ENCODE measurements around the gene GDAP2. TPM values are rescaled to one million over a fixed set of nuclear protein-coding genes. Genes with fewer than 3 reads are reported as not detected.
"Not testable (repeated sequence)": the region's sequence is repeated elsewhere in the genome, so short reads cannot be mapped to it uniquely, and the experiment has no call there.

GDAP2 gene
- total RNA-seq, 1 experiment from 2014 or later = 26.4 TPM

DNA sequence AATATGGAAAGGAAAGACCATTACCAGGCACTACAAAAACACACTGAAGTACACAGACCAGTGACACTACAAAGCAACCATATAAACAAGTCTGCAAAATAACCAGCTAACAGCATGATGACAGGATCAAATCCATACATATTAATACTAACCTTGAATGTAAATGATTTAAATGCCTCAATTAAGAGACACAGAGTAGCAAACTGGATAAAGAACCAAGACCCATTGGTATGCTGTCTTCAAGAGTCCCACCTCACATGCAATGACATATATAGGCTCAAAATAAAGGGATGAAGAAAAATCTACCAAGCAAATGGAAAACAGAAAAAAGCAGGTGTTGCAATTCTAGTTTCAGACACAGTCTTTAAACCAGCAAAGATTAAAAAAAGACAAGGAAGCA is 84.9 kb downstream of the GDAP2 start:
- not testable (repeated sequence) for H3K4me2 ChIP-seq (ENCODE audit: low read depth, low read length, poor library complexity, severe bottlenecking); H2AFZ ChIP-seq (ENCODE audit: low read length); H3K27me3 ChIP-seq (ENCODE audit: low read length); H3K9me2 ChIP-seq (replicated peaks; ENCODE audit: insufficient read depth, low read length); H3K27ac ChIP-seq (ENCODE audit: low read length); H3K9me3 ChIP-seq (ENCODE audit: low read length); H4K20me1 ChIP-seq (ENCODE audit: insufficient read depth, low read depth, low read length); H3K4me1 ChIP-seq (ENCODE audit: low read length); H3K9ac ChIP-seq (ENCODE audit: low read length); H3K4me3 ChIP-seq (ENCODE audit: low read length); H3K36me3 ChIP-seq (ENCODE audit: insufficient read depth, low read length); H3K79me2 ChIP-seq (ENCODE audit: low read length); DNase-seq

DNA sequence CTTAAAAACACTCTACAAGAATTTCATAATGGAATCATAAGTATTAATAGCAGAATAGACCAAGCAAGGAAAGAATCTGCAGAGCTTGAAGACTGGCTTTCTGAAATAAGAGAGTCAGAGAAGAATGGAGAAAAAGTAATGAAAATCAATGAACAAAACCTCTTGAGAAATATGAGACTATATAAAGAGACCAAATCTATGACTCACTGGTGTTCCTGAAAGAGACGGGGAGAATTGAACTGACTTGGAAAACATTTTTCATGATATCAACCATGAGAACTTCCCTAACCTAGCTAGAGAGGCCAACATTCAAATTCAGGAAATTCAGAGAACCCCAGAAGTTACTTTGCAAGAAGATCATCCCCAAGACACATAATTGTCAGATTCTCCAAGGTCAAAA is 85.6 kb downstream of the GDAP2 start:
- H3K27ac ChIP-seq (ENCODE audit: low read length) = no peak overlapping the region
- no peaks in the 10 kb centered on the region for H4K20me1 ChIP-seq (ENCODE audit: insufficient read depth, low read depth, low read length)
- no peak overlapping the region for H3K4me3 ChIP-seq (ENCODE audit: low read length)
- no peak overlapping the region for H2AFZ ChIP-seq (ENCODE audit: low read length)
- no peaks in the 10 kb centered on the region for H3K9me3 ChIP-seq (ENCODE audit: low read length)
- no peaks in the 10 kb centered on the region for H3K27me3 ChIP-seq (ENCODE audit: low read length)
- H3K79me2 ChIP-seq (ENCODE audit: low read length) = no peaks in the 10 kb centered on the region
- no peaks in the 10 kb centered on the region for H3K4me1 ChIP-seq (ENCODE audit: low read length)
- no peak for DNase-seq
- no peak overlapping the region for H3K9ac ChIP-seq (ENCODE audit: low read length)
- H3K4me2 ChIP-seq (ENCODE audit: low read depth, low read length, poor library complexity, severe bottlenecking) = no peak overlapping the region
- no peaks in the 10 kb centered on the region for H3K9me2 ChIP-seq (replicated peaks; ENCODE audit: insufficient read depth, low read length)
- H3K36me3 ChIP-seq (ENCODE audit: insufficient read depth, low read length) = no peaks in the 10 kb centered on the region

DNA sequence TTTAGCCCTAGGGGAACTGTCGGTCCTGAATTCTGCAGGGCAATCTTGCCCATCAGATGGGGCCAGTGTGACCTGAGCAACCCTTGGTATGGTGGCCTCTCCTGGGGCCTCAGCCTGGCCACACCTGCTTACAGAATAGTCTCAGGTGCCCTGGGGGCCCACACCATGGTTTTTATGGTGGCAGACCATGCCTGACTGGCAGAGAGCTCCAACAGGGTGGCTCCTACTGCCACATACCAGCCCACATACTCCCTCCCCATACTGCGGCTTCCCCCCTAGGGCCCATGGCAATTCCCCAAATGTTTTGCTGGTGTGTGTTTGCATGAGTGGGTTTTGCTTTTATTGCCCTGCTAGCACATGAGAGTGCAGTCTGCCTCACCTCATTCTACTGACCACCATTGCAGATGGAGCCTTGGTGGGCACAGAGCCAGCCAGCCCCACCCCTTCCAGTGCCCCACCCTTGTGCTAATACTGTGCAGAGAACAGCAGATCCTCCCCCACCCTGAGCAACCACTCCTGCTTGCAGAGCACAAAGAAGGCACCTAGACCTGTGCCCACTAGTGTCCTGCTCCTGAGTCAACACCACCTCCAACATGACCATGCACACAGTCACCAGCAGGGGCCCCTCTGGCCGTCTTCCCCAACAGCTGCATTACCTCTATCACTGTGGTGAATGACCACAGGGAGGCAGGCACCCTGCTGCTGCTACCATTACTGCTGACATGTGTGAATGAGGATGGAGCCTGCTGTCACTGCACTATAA is 86.8 kb downstream of the GDAP2 start:
- no peaks in the 10 kb centered on the region for H4K20me1 ChIP-seq (ENCODE audit: insufficient read depth, low read depth, low read length)
- H3K4me1 ChIP-seq (ENCODE audit: low read length) = no peaks in the 10 kb centered on the region
- no peaks in the 10 kb centered on the region for H3K27me3 ChIP-seq (ENCODE audit: low read length)
- H3K36me3 ChIP-seq (ENCODE audit: insufficient read depth, low read length) = no peaks in the 10 kb centered on the region
- no peak overlapping the region for H3K9ac ChIP-seq (ENCODE audit: low read length)
- H3K79me2 ChIP-seq (ENCODE audit: low read length) = no peaks in the 10 kb centered on the region
- no peak overlapping the region for H2AFZ ChIP-seq (ENCODE audit: low read length)
- DNase-seq = peak; percentile 46
- H3K4me3 ChIP-seq (ENCODE audit: low read length) = no peak overlapping the region
- no peak overlapping the region for H3K27ac ChIP-seq (ENCODE audit: low read length)
- H3K4me2 ChIP-seq (ENCODE audit: low read depth, low read length, poor library complexity, severe bottlenecking) = no peak overlapping the region
- H3K9me3 ChIP-seq (ENCODE audit: low read length) = no peaks in the 10 kb centered on the region
- H3K9me2 ChIP-seq (replicated peaks; ENCODE audit: insufficient read depth, low read length) = no peaks in the 10 kb centered on the region

DNA sequence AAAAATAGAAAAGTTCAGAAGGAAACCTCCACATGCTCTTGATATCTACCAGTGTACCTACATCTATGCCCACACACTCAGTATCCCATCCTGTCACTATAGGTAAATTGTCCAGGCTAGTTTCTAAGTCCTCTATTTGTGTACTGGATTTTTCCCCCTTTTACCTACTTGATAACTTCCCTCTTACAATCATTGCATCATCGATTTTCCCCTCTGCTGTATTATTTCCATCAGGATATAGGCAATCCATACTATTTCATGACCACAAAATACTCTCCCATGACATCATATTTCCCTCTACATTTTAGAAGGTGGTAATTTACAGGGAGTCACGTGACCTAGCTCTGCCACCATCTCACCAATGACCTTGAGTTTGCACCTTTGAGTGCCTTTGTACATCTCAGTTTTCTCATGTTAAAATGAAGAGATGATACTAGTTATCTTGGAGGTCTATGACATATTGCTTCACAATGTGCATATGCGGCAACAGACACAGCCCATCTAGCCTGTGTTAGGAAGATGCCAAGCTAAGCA is 88.2 kb downstream of the GDAP2 start:
- Histone ChIP-seq H3K4me1 (ENCODE audit: low read length) (no peaks in the 10 kb centered on the region), H3K9me3 (ENCODE audit: low read length) (no peaks in the 10 kb centered on the region), H4K20me1 (ENCODE audit: insufficient read depth, low read depth, low read length) (no peaks in the 10 kb centered on the region), H3K27me3 (ENCODE audit: low read length) (no peaks in the 10 kb centered on the region), H3K9me2 (replicated peaks; ENCODE audit: insufficient read depth, low read length) (no peaks in the 10 kb centered on the region), H2AFZ (ENCODE audit: low read length) (no peak overlapping the region), H3K9ac (ENCODE audit: low read length) (no peak overlapping the region), H3K36me3 (ENCODE audit: insufficient read depth, low read length) (no peaks in the 10 kb centered on the region), H3K79me2 (ENCODE audit: low read length) (no peaks in the 10 kb centered on the region), H3K4me2 (ENCODE audit: low read depth, low read length, poor library complexity, severe bottlenecking) (no peak overlapping the region), H3K27ac (ENCODE audit: low read length) (no peak overlapping the region), H3K4me3 (ENCODE audit: low read length) (no peak overlapping the region)
- DNase-seq = no peak

DNA sequence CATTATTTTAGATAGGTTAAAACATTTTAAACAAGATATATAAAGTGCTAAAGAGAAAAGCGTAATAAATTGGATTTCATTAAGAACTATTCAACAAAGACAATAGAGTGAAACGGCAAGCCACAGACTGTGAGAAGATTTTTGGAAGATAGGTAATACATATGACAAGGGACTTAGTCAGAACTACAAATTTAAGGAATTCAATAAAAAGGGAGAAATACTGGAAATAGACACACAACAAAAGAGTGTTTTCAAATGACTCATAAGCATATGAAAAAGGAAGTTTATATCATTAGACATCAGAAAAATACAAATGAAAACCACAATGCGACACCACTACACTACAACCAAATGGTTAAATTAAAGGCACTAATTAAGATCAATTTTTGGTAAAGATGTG is 90.5 kb downstream of the GDAP2 start:
- DNase-seq = no peak
- Histone ChIP-seq H3K4me1 (ENCODE audit: low read length) (no peaks in the 10 kb centered on the region), H3K36me3 (ENCODE audit: insufficient read depth, low read length) (no peaks in the 10 kb centered on the region), H4K20me1 (ENCODE audit: insufficient read depth, low read depth, low read length) (no peaks in the 10 kb centered on the region), H3K79me2 (ENCODE audit: low read length) (no peaks in the 10 kb centered on the region), H3K4me3 (ENCODE audit: low read length) (no peak overlapping the region), H3K9me3 (ENCODE audit: low read length) (no peaks in the 10 kb centered on the region), H3K9ac (ENCODE audit: low read length) (no peak overlapping the region), H3K27ac (ENCODE audit: low read length) (no peak overlapping the region), H3K4me2 (ENCODE audit: low read depth, low read length, poor library complexity, severe bottlenecking) (no peak overlapping the region), H3K9me2 (replicated peaks; ENCODE audit: insufficient read depth, low read length) (no peaks in the 10 kb centered on the region), H3K27me3 (ENCODE audit: low read length) (no peaks in the 10 kb centered on the region), H2AFZ (ENCODE audit: low read length) (no peak overlapping the region)

DNA sequence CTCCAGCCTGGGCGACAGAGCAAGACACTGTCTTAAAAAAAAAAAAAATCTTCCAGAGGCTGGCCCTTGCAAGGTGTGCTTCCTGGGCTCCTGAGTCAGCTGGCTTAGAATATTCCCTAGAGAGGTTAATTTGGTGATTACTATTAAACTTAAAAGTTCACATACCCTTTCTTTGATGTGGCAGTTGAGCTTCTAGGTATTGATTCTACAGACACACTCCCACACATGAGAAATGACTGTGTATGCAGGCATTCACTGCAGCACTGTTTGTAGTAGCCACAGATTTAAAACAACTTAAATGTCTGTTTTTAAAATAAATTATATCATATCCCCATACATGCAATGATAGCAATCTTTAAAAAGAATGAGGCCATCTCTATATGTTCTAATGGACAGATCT is 93.4 kb downstream of the GDAP2 start:
- H3K27me3 ChIP-seq (ENCODE audit: low read length) = no peaks in the 10 kb centered on the region
- no peaks in the 10 kb centered on the region for H3K9me3 ChIP-seq (ENCODE audit: low read length)
- no peak overlapping the region for H3K9ac ChIP-seq (ENCODE audit: low read length)
- no peaks in the 10 kb centered on the region for H3K36me3 ChIP-seq (ENCODE audit: insufficient read depth, low read length)
- no peak overlapping the region for H2AFZ ChIP-seq (ENCODE audit: low read length)
- no peaks in the 10 kb centered on the region for H4K20me1 ChIP-seq (ENCODE audit: insufficient read depth, low read depth, low read length)
- no peak overlapping the region for H3K4me3 ChIP-seq (ENCODE audit: low read length)
- no peaks in the 10 kb centered on the region for H3K4me1 ChIP-seq (ENCODE audit: low read length)
- H3K4me2 ChIP-seq (ENCODE audit: low read depth, low read length, poor library complexity, severe bottlenecking) = no peak overlapping the region
- H3K79me2 ChIP-seq (ENCODE audit: low read length) = no peaks in the 10 kb centered on the region
- H3K27ac ChIP-seq (ENCODE audit: low read length) = no peak overlapping the region
- H3K9me2 ChIP-seq (replicated peaks; ENCODE audit: insufficient read depth, low read length) = no peaks in the 10 kb centered on the region
- no peak for DNase-seq

DNA sequence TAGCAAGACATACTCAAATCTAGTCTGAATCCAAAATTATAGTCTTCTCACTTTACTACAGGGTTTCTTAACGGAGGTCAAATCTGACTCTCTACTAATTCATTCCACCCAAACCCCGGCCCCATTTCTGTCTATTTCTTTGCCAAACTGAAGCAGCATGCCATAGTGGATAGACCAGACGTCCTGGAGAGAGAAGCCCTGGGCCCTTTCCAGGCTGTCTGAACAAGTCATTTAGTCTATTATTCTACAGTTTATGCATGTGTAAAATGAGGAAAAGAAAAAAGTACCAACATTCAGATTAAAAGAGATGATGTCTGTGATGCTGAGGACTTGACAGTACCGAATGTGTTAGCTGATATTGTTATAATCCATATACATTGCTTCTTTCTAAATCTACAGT is 95.0 kb downstream of the GDAP2 start:
- Histone ChIP-seq H3K79me2 (ENCODE audit: low read length) (no peaks in the 10 kb centered on the region), H3K36me3 (ENCODE audit: insufficient read depth, low read length) (no peaks in the 10 kb centered on the region), H4K20me1 (ENCODE audit: insufficient read depth, low read depth, low read length) (no peaks in the 10 kb centered on the region), H3K9me3 (ENCODE audit: low read length) (no peaks in the 10 kb centered on the region), H3K4me2 (ENCODE audit: low read depth, low read length, poor library complexity, severe bottlenecking) (no peak overlapping the region), H3K27me3 (ENCODE audit: low read length) (no peaks in the 10 kb centered on the region), H3K9me2 (replicated peaks; ENCODE audit: insufficient read depth, low read length) (no peaks in the 10 kb centered on the region), H3K4me3 (ENCODE audit: low read length) (no peak overlapping the region), H3K9ac (ENCODE audit: low read length) (no peak overlapping the region), H3K4me1 (ENCODE audit: low read length) (no peaks in the 10 kb centered on the region), H3K27ac (ENCODE audit: low read length) (no peak overlapping the region), H2AFZ (ENCODE audit: low read length) (no peak overlapping the region)
- no peak for DNase-seq

DNA sequence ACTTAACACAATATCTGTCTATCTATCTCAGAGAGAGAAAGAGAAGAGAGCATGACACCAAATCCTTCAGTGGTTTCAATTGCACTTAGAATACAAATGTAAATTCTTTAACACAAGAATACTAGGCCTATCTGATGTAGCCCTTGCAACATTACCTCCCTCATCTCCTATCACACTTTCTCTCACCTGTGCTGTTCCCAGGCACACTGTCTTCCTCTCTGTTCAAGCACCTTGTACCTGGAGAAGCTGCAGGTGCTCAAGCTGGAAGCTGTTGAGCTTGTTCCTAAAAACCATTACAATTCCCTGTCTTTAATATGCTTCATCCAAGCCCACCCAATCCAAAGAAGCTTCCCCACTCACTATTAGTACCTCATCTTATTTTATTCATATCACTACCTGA is 97.0 kb downstream of the GDAP2 start:
- H3K79me2 ChIP-seq (ENCODE audit: low read length) = no peaks in the 10 kb centered on the region
- DNase-seq = no peak
- no peaks in the 10 kb centered on the region for H3K36me3 ChIP-seq (ENCODE audit: insufficient read depth, low read length)
- no peak overlapping the region for H3K27ac ChIP-seq (ENCODE audit: low read length)
- no peak overlapping the region for H3K4me2 ChIP-seq (ENCODE audit: low read depth, low read length, poor library complexity, severe bottlenecking)
- H3K9me3 ChIP-seq (ENCODE audit: low read length) = no peaks in the 10 kb centered on the region
- no peaks in the 10 kb centered on the region for H4K20me1 ChIP-seq (ENCODE audit: insufficient read depth, low read depth, low read length)
- H3K9ac ChIP-seq (ENCODE audit: low read length) = no peak overlapping the region
- no peak overlapping the region for H3K4me3 ChIP-seq (ENCODE audit: low read length)
- H3K9me2 ChIP-seq (replicated peaks; ENCODE audit: insufficient read depth, low read length) = no peaks in the 10 kb centered on the region
- no peaks in the 10 kb centered on the region for H3K4me1 ChIP-seq (ENCODE audit: low read length)
- H3K27me3 ChIP-seq (ENCODE audit: low read length) = no peaks in the 10 kb centered on the region
- H2AFZ ChIP-seq (ENCODE audit: low read length) = no peak overlapping the region
